Activated CD4-positive, CD25-positive, alpha-beta regulatory T cell (primary cell): ENCODE measurements around the gene SPATA31E1.
"Not testable (repeated sequence)": the region's sequence is repeated elsewhere in the genome, so short reads cannot be mapped to it uniquely, and the experiment has no call there.

Source experiments
- DNase-seq, 4 experiments: peaks; one replicate each; lab custom pipeline; 2025; lab: John Stamatoyannopoulos, UW

SPATA31E1 gene

DNA sequence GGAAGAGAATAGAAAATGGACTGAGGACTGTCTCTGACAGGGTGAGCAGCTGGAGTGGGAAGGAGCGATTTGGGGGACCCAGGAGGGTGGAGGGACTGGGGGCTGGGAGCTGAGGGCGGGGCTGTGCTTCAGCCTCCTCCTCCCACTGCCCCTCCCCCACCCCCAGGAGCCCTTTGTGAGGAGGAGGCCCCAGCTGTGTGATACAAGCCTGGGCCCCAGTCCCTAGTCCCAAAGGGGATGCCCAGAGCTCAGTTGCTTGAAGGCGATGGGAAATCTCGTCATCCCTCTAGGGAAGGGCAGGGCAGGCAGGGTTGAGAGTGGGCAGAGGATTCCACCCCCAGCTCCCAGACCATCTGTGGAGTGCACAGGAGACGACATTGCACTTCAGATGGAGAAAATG lies at the start of gene SPATA31E1:
Gene SPATA31E1 (plus strand): TSS at position 251 of the 400 bp plus-strand sequence. CDS start 15 bp downstream, at position 266.
- no peak for DNase-seq

DNA sequence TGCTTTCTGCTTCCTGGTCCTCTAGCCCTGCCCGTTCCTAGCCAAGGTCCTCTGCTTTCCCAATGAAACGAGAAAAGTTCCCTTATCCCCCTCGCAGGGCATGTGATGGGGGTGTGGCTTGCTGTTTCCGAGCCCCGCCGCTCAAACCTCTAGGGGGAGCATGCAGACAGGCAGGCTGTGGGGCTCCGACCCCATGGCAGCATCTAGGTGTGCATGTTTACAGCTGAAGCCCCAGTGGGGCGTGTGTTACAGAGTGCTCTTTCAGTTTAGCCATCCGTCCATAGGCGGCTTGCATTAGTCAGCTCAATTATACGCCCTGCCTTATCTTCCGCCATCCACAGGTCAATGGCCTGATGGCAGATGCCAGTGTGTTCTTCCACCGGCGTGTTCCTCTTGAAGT lies 48.3 kb upstream of the SPATA31E1 start:
- DNase-seq, result no peak

DNA sequence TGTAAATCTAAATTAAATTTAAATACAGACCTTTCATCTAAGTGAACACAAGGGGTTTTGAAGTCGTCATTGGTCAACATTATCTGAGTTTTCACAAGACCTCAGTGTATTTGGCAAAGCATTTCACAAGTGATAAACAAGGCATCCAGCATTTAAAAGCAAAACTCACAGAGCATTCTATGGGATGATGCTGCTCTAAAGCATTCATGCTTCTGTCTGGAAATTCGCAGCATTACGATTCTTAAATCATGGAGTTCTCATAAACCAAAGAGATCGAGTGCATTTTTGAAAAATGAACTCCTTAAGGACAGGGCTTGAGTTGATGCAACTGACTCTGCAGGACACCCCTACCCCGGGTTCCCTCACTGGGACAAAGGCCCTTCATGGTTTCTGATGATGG lies 46.1 kb upstream of the SPATA31E1 start:
- DNase-seq, result no peak

DNA sequence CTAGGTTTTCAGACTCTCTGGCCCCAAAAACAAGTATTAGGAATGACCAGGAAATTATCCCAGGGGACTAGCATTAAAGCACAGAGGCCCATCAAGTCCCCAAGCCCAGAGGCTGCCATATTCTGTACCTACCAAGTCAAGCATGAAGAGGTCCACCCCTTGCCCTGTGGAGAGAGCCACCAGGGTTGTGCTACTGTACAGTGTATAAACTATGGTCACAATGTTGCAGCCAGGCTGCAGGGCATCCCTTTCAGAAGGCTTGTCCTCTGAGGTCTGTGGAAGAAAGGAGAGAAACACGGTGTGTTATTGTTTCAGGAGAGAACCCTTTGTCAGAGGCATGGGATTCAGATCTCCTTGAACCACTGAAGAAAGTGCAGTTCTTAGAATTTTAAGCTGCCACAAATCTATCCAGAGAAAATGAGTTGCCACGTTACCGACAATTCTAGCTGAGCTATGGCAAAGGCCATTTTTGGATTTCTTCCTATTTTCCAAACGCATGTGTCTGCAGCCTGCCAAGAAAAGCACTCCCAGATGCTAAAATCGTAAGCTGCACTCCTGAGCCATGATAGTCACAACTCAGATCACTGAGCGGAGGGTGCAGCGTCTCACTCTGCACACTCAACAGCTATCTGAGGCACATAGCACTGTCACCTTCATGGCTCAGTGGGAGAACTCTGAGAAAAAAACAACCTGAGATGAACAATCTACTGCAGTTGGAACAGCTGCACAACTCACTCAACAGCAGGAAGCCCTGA lies 45.5 kb upstream of the SPATA31E1 start:
- DNase-seq, result no peak

DNA sequence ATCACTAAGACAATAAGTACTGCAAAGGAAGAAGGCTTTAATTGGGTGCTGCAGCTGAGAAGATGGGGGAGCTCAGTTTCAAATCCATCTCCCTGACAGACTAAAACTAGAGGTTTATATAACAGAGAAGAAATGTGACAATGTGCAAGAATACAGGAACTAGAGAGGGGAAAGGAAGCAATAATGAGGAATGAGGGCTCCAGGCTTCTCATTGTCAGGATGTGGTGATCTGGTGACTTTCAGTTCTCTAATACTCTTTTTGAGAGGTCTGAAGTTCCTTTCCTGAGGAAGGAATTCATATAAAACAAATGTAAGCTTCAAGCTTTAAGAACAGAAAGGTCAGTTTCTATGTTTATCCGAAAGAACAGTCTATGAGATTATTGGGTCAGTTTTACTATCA lies 42.5 kb upstream of the SPATA31E1 start:
- DNase-seq, result no peak

DNA sequence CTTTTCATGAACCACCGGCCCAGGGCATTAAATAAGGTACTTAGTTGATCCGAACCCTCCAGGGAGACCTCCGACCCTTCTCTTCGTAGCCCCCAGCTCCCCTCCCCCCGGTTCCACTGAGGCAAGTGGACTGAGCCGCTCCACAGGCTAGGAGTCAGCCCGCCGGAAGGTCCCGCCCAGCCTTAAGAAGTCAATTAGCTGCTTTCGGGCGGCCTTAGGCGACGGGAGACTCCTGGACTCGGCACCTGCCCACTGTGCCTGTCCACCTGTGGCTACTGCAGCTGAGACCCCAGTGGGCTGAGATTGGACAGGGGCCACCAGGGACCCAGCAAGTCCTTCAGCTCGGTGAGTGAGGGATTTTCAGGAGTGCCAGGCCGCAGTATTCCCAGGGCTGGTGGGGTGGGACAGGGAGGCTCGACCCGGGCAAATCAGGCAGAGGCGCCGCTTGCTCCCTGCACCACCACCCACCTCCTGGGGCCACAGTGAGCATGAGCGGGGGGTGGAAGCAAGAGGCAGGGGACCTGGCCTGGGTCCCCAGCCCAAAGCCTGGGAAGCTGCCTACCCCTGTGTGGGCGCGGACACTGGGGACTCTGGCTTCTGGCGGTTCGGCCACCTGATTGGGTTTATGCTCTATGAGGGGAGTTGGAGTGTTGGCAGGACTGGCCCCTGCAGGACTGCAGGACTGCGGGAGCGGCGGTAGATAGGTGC lies 39.6 kb upstream of the SPATA31E1 start:
- DNase-seq, result no peak

DNA sequence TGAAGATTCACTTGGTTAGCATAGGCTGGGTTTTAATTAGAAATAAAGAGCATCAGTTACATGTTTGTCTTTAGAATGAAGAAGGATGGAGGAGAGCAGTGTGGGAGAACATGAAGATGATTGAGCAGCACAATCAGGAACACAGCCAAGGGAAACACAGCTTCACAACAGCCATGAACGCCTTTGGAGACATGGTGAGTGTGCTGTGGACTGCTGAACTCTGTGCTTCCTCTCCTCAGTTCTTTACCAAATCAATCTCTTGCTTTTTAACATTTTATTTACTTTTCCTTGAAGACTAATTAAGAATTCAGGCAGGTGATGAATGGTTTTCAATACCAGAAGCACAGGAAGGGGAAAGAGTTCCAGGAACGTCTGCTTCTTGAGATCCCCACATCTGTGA lies 38.2 kb upstream of the SPATA31E1 start:
- DNase-seq, result no peak

DNA sequence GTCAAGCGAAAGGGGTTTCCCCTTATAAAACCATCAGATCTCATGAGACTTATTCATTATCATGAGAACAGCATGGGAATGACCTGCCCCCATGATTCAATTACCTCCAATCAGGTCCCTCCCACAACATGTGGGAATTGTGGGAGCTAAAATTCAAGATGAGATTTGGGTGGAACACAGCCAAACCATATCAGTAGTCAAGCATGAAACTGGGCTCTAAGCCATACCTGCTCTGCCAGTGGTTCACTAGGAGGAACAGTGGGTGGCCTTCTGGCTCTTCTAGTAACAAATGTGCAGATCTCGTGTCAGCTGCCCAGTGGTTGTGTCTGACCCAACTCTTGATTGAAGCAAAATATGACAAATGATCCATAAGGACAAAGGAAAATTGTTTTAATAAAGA lies 34.9 kb upstream of the SPATA31E1 start:
- not testable (repeated sequence) for DNase-seq

DNA sequence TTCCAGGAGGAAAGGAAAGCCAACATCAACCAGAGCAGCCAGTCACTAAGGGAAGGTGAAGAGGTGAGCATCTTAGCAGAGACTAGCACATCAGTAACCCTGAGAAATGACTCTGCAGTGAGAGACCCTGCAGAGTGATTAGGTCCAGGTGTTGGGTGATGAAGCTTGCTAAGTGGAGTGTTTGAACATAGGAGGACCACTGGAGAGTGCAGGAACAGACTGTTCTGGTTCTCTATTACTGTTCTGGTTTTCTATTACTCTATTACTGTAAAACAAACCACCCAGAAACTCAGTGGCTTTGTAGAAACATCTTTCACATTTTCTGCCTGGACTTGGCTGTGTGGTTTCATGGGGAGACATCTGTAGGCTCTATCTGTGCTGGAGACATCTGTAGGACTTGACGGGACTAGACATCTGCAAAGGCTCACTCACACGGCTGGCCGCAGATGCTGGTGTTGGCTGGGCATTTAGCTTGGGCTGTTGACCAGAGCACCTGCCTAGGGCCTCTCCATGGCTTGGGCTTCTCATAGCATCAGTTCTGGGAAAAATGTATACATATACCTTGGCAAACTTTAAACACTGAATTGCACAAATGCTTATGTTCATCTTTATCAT lies 33.4 kb upstream of the SPATA31E1 start:
- no peak for DNase-seq

DNA sequence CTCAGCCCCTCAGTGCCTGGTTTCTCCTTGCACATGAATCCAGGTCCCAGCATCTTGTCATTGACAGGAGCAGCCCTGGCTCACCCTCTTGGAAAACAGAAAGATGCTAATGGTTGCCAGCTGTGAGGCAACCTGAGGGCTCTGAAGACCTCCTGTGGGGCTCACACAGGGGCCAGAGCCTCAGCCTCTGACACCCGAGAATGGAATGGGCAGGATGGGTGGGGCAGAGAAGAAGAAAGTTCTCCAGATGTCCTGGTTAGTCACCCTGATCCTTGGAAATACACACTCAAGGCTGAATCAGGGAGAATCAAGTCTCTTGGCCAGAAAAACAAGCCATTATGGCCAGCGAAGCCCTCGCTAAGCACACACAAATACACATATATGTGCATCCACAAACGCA lies 32.3 kb upstream of the SPATA31E1 start:
- no peak for DNase-seq

DNA sequence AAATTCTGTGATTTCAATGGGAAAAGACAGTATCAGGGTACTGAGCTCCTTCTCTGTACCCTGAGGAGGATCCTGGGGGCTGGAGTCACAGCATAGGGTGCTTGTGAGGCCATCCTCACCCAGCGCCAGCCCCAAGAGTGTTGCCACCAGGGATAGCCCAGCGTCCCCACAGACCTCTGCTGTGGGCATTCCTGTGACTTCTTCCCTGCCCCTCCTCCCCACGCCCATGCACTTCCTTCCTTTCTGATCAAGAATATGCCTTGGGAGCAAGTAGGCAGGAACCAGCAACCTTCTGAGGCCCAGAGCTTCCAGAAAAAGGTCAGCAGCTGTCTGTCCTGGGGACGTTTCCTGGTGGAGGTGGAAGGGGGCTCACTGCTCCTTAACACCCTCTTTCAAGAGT lies 31.5 kb upstream of the SPATA31E1 start:
- not testable (repeated sequence) for DNase-seq

DNA sequence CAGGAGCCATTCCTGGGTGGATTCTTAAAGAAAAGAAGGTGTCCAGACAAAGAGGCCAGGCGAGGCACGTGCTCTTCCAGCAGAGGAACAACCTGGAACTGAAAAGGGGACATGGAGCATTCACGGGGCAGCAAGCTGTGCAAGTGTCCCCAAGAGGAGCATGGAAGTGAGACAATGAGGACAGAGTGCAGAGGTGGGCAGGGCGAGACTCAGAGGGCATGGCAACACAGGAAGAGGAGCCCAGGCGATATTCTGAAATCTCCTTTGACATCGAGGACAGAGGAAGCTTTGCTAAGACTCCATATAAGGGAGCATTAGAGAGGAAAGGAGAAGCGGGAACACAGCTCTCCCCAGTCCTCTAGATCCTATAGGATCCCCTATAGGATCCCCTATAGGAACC lies 29.4 kb upstream of the SPATA31E1 start:
- no peak for DNase-seq

DNA sequence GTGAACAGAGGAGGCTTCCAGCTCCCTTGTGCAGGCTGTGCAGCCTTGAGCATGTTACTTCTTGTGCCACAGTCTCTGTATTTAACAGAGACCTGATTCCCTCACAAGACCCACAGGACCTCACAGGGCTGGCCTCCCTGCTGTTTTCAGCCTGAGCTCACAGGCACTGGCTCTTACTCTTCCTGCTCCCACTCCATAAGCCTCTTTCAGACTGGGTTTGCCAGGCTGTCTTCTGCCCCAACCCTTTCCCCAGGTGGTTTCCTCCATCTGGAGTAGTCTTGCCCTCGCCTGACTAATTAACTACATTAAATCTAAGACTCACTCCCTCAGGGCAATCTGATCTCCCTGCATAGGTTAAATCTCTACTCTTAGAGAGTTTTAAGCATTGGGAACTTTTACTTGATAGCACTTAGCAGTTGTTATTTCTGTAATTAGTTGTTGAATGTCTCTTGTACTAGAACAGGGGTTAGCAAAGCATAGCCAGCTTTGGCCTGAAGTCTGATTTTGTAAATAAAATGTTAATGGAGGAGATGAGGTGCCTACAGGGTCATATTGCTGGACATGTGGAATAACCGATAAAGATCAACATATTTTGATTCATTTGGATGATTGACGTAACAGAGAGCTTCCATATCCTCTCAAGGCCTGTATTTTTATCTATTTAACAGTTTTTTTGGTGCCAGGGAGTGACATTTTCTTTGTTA lies 28.6 kb upstream of the SPATA31E1 start:
- no peak for DNase-seq

DNA sequence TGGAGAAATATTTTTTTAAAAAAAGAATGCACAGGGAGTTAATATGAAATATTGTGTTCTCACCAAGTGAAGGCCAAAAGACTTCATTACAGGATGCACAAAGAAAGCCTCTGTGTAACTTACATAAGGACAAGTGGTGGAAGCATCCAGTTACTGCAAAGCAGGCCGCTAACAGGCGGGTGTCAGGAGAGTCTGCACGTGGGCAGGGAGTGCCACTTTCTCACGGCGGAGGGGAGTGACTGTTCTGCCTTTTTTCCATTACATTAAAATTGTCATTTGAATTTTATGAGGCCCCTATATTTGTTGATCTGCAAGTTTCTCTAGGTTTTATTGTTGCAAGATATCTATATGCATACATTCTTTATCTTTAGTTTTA lies 28.1 kb upstream of the SPATA31E1 start:
- no peak for DNase-seq

DNA sequence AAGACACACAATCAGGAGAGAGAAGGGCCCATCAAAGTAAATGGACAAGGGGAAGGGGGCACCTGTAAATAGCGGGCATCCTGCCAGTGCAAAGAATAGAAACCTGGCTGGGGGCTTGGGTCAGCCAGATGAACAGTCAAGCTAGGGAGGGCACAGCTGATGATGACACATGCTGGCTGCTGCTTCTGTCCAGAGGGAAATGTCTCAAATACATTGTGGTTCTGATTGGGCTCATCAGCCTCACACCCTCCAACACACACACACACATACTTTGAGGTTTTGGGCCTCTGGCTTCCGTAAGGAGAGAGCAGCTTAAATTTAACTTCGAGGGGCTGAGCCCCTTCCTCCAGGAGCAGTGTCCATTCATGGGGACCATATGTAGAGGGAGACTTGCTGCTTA lies 27.6 kb upstream of the SPATA31E1 start:
- DNase-seq, result no peak

DNA sequence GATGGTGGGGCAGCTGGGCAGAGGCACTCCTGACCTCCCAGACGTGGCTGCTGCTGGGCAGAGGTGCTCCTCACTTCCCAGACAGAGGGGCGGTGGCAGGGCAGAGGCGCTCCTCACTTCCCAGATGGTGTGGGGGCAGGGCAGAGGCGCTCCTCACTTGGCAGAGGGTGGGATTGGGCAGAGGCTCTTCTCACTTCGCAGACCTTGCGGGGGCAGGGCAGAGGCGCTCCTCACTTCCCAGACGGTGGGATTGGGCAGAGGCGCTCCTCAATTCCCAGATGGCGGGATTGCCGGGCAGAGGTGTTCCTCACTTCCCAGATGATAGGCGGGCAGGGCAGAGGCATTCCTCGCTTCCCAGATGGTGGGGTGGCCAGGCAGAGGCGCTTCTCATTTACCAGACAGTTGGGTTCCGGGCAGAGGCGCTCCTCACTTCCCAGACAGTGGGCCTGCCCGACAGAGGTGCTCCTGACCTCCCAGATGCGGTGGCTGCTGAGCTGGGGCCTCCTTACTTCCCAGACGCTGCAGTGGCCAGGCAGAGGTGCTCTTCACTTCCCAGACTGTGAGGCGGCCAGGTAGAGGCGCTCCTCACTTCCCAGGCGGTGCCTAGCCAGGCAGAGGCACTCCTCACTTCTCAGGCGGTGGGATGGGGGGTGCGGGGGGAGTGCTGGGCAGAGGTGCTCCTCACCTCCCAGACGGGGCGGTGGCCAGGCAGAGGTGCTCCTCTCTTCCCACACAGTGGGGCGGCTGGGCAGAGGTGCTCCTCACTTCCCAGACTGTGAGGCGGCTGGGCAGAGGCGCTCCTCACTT lies 25.3 kb upstream of the SPATA31E1 start:
- no peak for DNase-seq

DNA sequence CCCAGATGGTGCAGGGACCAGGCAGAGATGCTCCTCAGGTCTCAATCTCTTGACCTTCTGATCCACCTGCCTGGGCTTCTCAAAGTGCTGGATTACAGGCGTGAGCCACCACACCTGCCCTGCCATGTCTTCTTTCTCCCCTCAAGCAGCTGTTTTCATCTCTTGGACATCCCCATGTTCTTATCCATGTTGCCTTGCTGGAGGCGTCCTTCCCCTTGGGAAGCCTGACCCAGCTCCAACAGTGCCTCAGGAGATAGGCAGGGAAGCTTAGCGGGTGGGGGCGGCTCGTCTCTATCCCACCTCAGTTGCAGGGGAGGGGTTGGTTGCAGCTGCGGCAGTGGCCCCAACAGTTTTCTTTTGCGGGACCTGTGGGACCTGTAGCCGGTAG lies 24.7 kb upstream of the SPATA31E1 start:
- no peak for DNase-seq

DNA sequence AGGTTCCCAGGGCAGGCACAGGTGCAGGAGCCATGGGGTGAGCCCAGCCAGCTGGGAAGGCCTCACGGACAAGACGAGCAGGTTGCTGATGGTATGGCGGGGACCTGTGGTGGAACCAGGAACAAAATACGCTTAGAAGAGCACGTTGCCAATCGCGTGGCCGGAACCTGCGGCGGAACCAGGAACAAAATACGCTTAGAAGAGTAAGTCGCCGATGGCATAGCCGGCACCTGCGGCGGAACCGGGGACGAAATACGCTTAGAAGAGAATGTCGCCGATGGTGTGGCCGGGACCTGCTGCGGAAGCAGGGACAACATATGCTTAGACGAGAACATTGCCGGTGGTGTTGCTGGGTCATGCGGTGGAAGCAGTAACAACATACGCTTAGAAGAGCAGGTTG lies 23.5 kb upstream of the SPATA31E1 start:
- no peak for DNase-seq

DNA sequence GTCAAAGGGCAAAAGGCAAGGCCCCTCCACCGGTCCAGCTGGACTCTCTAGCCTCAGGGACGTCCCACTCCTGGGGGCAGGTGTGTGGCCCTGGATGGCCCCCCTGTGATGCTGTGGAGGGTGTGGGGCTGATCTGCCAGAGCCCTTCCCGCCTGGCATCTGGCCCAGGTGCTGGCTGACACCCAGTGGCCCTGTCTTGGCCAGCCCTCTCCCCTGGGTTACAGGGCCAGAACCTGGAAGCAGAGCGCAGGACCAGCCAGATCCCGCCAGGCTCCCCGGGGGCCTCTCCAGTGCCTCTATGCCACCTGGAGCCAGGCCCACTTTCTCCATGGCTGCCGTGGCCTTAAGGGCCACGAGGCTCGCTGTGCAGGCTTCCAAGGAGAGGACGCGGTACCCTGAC lies 22.9 kb upstream of the SPATA31E1 start:
- no peak for DNase-seq

DNA sequence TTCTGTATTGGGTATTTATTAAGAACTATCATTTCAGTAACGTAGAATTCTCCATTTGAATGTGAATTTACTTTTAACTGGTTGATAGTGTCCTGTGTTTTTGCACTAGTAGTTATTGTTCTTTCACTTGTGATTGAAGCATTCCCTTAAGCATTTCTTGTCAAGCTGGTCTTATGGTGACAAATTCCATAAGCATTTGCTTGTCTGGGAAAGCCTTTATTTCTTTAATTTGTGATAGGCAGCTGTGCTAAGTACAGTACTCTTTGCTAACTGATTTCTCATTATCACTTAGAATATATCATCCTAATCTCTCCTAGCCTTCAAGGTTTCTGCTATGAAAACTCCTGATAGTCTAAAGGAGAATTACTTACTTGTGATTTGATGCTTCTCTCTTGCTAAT lies 21.3 kb upstream of the SPATA31E1 start:
- DNase-seq, result no peak

DNA sequence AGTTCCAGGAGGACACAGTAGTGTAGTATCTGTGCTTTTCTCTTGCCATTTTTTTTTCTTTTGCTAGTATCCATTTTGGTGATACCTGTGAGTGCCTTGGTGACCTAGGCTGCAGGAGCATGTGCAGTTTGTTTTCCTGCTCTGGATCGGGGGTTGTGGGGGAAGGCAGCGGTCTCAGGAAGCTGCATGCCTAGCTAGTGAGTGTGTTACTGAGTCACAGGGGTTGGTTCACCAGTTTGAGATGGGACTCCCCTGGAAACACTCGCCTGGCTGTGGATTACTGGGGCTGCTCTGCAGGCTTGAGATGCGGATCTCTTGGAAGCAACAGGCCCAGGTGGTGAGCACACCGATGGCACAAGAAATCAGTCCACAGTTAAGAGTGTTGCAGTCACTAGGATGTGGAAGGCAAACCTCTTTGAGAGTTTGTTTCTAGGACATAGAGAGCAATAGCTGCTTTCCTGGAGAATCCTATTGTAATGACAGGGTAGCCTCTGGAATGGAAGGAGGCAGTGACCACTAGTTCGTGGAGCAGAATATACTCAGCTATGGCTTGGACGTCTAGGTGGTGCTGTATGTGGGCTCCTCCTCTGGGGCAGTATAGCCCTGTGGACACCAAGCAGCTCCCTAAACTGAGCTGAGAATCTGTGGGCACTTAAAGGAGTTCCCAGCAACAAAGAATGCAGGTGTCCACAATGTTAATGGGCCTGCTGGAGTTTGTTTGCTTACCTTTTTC lies 20.0 kb upstream of the SPATA31E1 start:
- no peak for DNase-seq
